A549 (cell line): ENCODE data around the gene UBXN7.

Source experiments
- CBX8 ChIP-seq: fragments of 200-600 bp; sonication (generic); IDR thresholded peaks from 2 replicates; pipeline ENCODE4 v1.6.1; 2016
- CEBPB ChIP-seq, 2 experiments: fragments of >200 bp in 1 of 2; sonication (Bioruptor Twin) in 1 of 2; formaldehyde crosslinking in 1 of 2; IDR thresholded peaks; 2 replicates each; pipeline ENCODE4 v1.6.1; 2012 to 2016
- ESRRA ChIP-seq: fragments of 150-350 bp; IDR thresholded peaks from 2 replicates; pipeline ENCODE4 v1.6.1; 2014; ENCODE audit warnings: mild to moderate bottlenecking, low read length, borderline replicate concordance
- MAFK ChIP-seq: fragments of 450-650 bp; IDR thresholded peaks from 2 replicates; pipeline ENCODE4 v1.6.1; 2014; ENCODE audit not compliant: partially characterized antibody
- MAZ ChIP-seq: fragments of 150-350 bp; IDR thresholded peaks from 2 replicates; pipeline ENCODE4 v1.6.1; 2014; ENCODE audit warnings: antibody characterized with exemption, low read depth, low read length, borderline replicate concordance
- POLR2AphosphoS2 ChIP-seq: conservative IDR thresholded peaks from 2 replicates; pipeline ENCODE4 v1.6.1; 2012; ENCODE audit warnings: low read length, improper control_type of control experiment, inconsistent platforms
- SMC3 ChIP-seq: fragments of >200 bp; sonication (Bioruptor Twin); formaldehyde crosslinking; IDR thresholded peaks from 3 replicates; pipeline ENCODE4 v1.6.1; 2018; ENCODE audit warnings: inconsistent platforms
- TF ChIP-seq, protein P1 (sequence below): fragments of 200-600 bp; sonication (generic); IDR thresholded peaks from 2 replicates; pipeline ENCODE4 v1.6.1; 2016; ENCODE audit warnings: antibody characterized with exemption, mild to moderate bottlenecking, moderate library complexity
- TF ChIP-seq, protein P2 (sequence below): fragments of >200 bp; sonication (Bioruptor Twin); formaldehyde crosslinking; IDR thresholded peaks from 3 replicates; pipeline ENCODE4 v1.5.1; 2016
- TF ChIP-seq, protein P3 (sequence below): fragments of 450-650 bp; IDR thresholded peaks from 2 replicates; pipeline ENCODE4 v1.6.1; 2014; ENCODE audit warnings: antibody characterized with exemption

DNA sequence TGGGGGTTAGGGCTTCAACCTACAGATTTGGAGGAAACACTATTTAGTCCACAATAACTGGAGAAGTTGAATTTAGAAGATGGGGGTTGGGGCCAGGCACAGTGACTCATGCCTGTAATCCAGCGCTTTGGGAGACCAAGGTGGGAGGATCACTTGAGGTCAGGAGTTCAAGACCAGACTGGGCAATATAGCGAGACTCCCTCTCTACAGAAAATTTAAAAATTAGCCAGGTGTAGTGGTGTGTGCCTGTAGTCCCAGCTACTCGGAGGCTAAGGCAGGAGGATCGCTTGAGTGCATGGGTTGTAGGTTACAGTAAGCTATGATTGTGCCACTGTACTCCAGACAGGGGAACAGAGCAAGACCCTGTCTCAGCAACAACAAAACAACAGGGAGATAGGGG, 109.2 kb downstream of the UBXN7 start:
- TF ChIP-seq MAFK (no peak), SMC3 (no peak), ESRRA (no peak), CBX8 (no peak), MAZ (no peak), POLR2AphosphoS2 (no peak), CEBPB (IDR thresholded peaks at IDR 0.05) (no peak)
- TF ChIP-seq, protein P1, sequence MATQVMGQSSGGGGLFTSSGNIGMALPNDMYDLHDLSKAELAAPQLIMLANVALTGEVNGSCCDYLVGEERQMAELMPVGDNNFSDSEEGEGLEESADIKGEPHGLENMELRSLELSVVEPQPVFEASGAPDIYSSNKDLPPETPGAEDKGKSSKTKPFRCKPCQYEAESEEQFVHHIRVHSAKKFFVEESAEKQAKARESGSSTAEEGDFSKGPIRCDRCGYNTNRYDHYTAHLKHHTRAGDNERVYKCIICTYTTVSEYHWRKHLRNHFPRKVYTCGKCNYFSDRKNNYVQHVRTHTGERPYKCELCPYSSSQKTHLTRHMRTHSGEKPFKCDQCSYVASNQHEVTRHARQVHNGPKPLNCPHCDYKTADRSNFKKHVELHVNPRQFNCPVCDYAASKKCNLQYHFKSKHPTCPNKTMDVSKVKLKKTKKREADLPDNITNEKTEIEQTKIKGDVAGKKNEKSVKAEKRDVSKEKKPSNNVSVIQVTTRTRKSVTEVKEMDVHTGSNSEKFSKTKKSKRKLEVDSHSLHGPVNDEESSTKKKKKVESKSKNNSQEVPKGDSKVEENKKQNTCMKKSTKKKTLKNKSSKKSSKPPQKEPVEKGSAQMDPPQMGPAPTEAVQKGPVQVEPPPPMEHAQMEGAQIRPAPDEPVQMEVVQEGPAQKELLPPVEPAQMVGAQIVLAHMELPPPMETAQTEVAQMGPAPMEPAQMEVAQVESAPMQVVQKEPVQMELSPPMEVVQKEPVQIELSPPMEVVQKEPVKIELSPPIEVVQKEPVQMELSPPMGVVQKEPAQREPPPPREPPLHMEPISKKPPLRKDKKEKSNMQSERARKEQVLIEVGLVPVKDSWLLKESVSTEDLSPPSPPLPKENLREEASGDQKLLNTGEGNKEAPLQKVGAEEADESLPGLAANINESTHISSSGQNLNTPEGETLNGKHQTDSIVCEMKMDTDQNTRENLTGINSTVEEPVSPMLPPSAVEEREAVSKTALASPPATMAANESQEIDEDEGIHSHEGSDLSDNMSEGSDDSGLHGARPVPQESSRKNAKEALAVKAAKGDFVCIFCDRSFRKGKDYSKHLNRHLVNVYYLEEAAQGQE: no peak
- TF ChIP-seq, protein P2, sequence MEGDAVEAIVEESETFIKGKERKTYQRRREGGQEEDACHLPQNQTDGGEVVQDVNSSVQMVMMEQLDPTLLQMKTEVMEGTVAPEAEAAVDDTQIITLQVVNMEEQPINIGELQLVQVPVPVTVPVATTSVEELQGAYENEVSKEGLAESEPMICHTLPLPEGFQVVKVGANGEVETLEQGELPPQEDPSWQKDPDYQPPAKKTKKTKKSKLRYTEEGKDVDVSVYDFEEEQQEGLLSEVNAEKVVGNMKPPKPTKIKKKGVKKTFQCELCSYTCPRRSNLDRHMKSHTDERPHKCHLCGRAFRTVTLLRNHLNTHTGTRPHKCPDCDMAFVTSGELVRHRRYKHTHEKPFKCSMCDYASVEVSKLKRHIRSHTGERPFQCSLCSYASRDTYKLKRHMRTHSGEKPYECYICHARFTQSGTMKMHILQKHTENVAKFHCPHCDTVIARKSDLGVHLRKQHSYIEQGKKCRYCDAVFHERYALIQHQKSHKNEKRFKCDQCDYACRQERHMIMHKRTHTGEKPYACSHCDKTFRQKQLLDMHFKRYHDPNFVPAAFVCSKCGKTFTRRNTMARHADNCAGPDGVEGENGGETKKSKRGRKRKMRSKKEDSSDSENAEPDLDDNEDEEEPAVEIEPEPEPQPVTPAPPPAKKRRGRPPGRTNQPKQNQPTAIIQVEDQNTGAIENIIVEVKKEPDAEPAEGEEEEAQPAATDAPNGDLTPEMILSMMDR: no peak
- TF ChIP-seq, protein P3, sequence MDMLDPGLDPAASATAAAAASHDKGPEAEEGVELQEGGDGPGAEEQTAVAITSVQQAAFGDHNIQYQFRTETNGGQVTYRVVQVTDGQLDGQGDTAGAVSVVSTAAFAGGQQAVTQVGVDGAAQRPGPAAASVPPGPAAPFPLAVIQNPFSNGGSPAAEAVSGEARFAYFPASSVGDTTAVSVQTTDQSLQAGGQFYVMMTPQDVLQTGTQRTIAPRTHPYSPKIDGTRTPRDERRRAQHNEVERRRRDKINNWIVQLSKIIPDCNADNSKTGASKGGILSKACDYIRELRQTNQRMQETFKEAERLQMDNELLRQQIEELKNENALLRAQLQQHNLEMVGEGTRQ: no peak
